Rectal smooth muscle tissue (tissue), 1 donor: ENCODE data around the gene AGBL4.

ENCODE experiments used
- H3K27ac ChIP-seq: one replicate; pipeline ENCODE4 v1.7.0; 2013; ENCODE audit warnings: low read depth, low read length, inconsistent platforms
- H3K27me3 ChIP-seq: one replicate; pipeline ENCODE4 v1.7.0; 2013; ENCODE audit warnings: low read length; ENCODE audit not compliant: control insufficient read depth, insufficient read depth
- H3K36me3 ChIP-seq: one replicate; pipeline ENCODE4 v1.7.0; 2013; ENCODE audit warnings: low read length; ENCODE audit not compliant: control insufficient read depth, insufficient read depth
- H3K4me1 ChIP-seq: one replicate; pipeline ENCODE4 v1.7.0; 2013; ENCODE audit warnings: low read length; ENCODE audit not compliant: control insufficient read depth, insufficient read depth
- H3K4me3 ChIP-seq: one replicate; pipeline ENCODE4 v1.7.0; 2013; ENCODE audit warnings: low read length
- H3K9ac ChIP-seq: one replicate; pipeline ENCODE4 v1.7.0; 2013; ENCODE audit warnings: low read length

Gene AGBL4

DNA sequence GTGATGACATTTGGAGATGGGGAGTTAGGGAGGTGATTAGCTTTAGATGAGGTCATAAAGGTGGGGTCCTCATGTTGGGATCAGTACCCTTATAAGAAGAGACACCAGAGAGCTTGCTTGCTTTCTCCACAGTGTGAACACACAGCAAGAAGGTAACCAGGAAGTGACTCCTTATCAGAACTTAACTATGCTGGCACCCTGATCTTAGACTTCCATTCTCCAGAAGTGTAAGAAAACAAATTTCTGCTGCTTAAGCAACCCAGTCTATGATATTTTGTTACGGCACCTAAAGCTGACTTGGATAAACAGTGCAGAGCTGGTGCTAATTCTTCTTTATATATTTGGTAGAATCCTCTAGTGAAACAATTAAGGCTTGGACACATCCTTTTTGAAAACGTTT is 346.0 kb downstream of the AGBL4 start:
- Histone ChIP-seq H3K4me3 (no peak overlapping the region), H3K27me3 (no peaks in the 10 kb centered on the region), H3K4me1 (no peaks in the 10 kb centered on the region), H3K27ac (no peak overlapping the region), H3K9ac (no peak overlapping the region), H3K36me3 (no peaks in the 10 kb centered on the region)

GRCh38 chr1:49651136-49651535 is 372.6 kb downstream of the AGBL4 start:
- Histone ChIP-seq H3K27me3 (no peaks in the 10 kb centered on the region), H3K4me3 (no peak overlapping the region), H3K9ac (no peak overlapping the region), H3K36me3 (no peaks in the 10 kb centered on the region), H3K4me1 (no peaks in the 10 kb centered on the region), H3K27ac (no peak overlapping the region)

DNA sequence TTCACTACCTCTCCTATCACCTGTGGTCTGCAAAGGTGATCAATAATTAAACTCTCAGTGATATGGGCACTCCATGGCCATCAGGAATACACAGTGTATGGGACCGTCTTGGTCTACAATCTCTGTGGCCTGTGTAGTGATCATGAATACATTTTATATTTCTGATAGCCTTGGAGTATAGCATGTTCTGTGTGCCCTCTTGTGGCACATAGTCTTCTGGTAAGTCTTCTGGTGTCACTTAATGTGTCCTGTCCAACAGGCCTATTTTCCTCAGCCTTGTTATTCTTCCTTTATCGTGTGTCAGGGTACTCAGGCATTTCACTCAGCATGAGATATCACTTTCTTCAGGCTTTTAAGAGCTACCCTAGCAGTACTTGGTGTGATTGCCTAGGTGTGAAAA is 393.6 kb downstream of the AGBL4 start:
- no peaks in the 10 kb centered on the region for H3K36me3 ChIP-seq
- H3K27ac ChIP-seq: no peak overlapping the region
- no peak overlapping the region for H3K4me3 ChIP-seq
- H3K4me1 ChIP-seq: no peaks in the 10 kb centered on the region
- no peaks in the 10 kb centered on the region for H3K27me3 ChIP-seq
- no peak overlapping the region for H3K9ac ChIP-seq

DNA sequence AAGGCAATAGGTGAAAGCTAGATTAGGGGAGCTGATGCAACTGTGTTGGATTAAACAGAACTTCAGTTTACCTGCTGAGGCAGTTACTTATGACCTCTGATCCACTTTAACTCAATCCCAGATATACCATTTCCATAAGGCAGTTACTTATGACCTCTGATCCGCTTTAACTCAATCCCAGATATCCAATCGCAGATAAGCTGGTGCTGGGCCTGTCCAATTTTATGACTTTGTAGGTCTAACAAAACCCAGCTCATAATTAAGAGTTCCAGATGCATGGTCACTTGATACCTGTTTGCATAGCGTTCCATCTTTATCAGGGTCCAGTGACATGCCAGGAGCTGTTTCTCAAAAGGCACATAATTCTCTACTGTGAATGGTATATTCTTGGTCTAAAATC is 396.0 kb downstream of the AGBL4 start:
- Histone ChIP-seq H3K4me1 (no peaks in the 10 kb centered on the region), H3K36me3 (no peaks in the 10 kb centered on the region), H3K9ac (no peak overlapping the region), H3K4me3 (no peak overlapping the region), H3K27me3 (no peaks in the 10 kb centered on the region), H3K27ac (no peak overlapping the region)

GRCh38 chr1:49626472-49626871 is 397.3 kb downstream of the AGBL4 start:
- H3K27ac ChIP-seq: no peak overlapping the region
- no peaks in the 10 kb centered on the region for H3K36me3 ChIP-seq
- no peaks in the 10 kb centered on the region for H3K27me3 ChIP-seq

GRCh38 chr1:49622877-49623276 is 400.9 kb downstream of the AGBL4 start:
- Histone ChIP-seq H3K9ac (no peak overlapping the region), H3K4me1 (no peaks in the 10 kb centered on the region), H3K4me3 (no peak overlapping the region), H3K27me3 (no peaks in the 10 kb centered on the region), H3K27ac (no peak overlapping the region), H3K36me3 (no peaks in the 10 kb centered on the region)

More at GRCh38 chr1:49626472-49626871, 397.3 kb downstream of the AGBL4 start:
- Histone ChIP-seq H3K4me3 (no peak overlapping the region), H3K9ac (no peak overlapping the region), H3K4me1 (no peaks in the 10 kb centered on the region)

- H3K9ac ChIP-seq: no peak overlapping the region
- H3K36me3 ChIP-seq: no peaks in the 10 kb centered on the region
- H3K27ac ChIP-seq: no peak overlapping the region
- no peaks in the 10 kb centered on the region for H3K4me1 ChIP-seq
- H3K27me3 ChIP-seq: no peaks in the 10 kb centered on the region
- no peak overlapping the region for H3K4me3 ChIP-seq
Measured at GRCh38 chr1:49606082-49606481, 417.7 kb downstream of the AGBL4 start.

- Histone ChIP-seq H3K9ac (no peak overlapping the region), H3K4me3 (no peak overlapping the region), H3K4me1 (no peaks in the 10 kb centered on the region), H3K27me3 (no peaks in the 10 kb centered on the region), H3K27ac (no peak overlapping the region), H3K36me3 (no peaks in the 10 kb centered on the region)
Measured at GRCh38 chr1:49597436-49597835, 426.3 kb downstream of the AGBL4 start.

DNA sequence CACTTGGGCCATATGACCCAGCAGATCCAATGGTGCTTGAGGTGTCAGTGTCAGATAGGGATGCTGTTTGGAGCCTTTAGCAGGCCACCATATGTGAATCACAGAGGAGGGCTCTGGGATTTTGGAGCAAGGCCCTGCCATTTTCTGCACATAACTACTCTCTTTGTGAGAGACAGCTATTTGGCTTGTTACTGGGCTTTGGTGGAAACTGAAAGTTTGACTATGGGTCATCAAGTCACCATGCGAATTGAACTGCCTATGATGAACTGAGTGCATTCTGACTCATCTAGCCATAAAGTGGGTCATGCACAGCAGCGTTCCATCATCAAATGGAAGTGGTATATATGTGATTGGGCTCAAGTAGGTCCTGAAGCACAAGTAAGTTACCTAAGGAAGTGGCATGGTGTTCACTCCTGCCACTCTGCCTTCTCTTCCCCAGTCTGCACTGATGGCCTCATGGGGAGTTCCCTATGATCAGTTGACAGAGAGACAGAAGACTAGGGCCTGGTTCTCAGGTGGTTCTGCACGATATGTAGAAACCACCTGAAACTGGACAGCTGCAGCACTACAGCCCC is 447.3 kb downstream of the AGBL4 start:
- no peak overlapping the region for H3K27ac ChIP-seq
- H3K4me3 ChIP-seq: no peak overlapping the region
- H3K27me3 ChIP-seq: no peaks in the 10 kb centered on the region
- no peaks in the 10 kb centered on the region for H3K36me3 ChIP-seq
- no peaks in the 10 kb centered on the region for H3K4me1 ChIP-seq
- no peak overlapping the region for H3K9ac ChIP-seq

GRCh38 chr1:49556676-49557234 is 467.0 kb downstream of the AGBL4 start:
- Histone ChIP-seq H3K36me3 (no peaks in the 10 kb centered on the region), H3K27me3 (no peaks in the 10 kb centered on the region), H3K4me3 (no peak overlapping the region), H3K4me1 (no peaks in the 10 kb centered on the region), H3K9ac (no peak overlapping the region), H3K27ac (no peak overlapping the region)

DNA sequence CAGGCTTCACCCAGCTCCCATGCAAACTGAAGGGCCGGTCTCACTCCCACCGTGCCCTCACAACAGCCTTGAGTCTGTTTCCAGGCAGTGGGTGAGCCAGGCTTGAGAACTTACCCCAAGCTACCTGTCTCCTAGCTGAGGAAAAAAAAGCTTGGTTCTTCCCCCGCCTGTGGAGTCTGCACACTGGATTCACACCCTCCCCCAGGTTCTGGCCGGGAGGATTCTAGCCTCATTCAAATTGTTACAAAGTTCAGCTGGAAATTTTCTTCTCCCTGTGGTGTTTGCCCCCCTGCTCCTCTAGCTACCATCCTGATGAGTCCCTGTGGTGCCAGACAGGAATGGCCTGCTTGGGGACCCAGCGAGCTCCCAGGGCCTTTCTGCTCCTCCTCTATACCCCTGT is 471.7 kb downstream of the AGBL4 start:
- Histone ChIP-seq H3K4me3 (no peak overlapping the region), H3K27me3 (no peaks in the 10 kb centered on the region), H3K36me3 (no peaks in the 10 kb centered on the region), H3K27ac (no peak overlapping the region), H3K9ac (no peak overlapping the region), H3K4me1 (no peaks in the 10 kb centered on the region)

DNA sequence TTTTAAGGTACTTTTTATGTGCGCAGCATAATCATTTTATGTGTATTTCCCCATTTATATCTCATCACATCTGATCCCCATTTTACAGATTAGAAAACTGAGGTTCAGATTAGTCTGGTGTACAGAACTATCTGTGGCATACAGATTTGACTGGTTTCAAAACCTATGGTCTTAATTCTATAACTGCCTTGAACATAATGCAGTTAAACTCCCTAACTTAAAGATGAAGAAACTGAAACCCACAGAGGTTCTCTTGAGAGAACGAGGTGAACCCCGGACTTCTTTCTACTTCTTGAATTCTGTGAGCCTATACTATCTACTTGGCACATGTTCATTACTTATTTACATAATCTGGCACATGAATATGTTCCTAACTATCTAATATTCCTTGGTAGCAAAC is 479.1 kb downstream of the AGBL4 start:
- H3K36me3 ChIP-seq: no peaks in the 10 kb centered on the region
- no peaks in the 10 kb centered on the region for H3K27me3 ChIP-seq
- H3K27ac ChIP-seq: no peak overlapping the region
- H3K9ac ChIP-seq: no peak overlapping the region
- no peaks in the 10 kb centered on the region for H3K4me1 ChIP-seq
- no peak overlapping the region for H3K4me3 ChIP-seq

- no peaks in the 10 kb centered on the region for H3K27me3 ChIP-seq
- no peaks in the 10 kb centered on the region for H3K4me1 ChIP-seq
- H3K4me3 ChIP-seq: no peak overlapping the region
- no peaks in the 10 kb centered on the region for H3K36me3 ChIP-seq
- no peak overlapping the region for H3K27ac ChIP-seq
- no peak overlapping the region for H3K9ac ChIP-seq
Measured at GRCh38 chr1:49541096-49541752, 482.5 kb downstream of the AGBL4 start.
